Motor neuron (in vitro differentiated cells): Measurements from ENCODE around the gene DHX30. TPM values are rescaled to one million over a fixed set of nuclear protein-coding genes. Genes with fewer than 3 reads are reported as not detected.
"Not testable (repeated sequence)": the region's sequence is repeated elsewhere in the genome, so short reads cannot be mapped to it uniquely, and the experiment has no call there.

ENCODE experiments used
- ATAC-seq, 8 experiments: fragments of 200-7000 bp; cut with Tn5 transposase; replicated peaks in 6 of 8; 2 replicates each; pipeline ENCODE4 v1.8.0; 2021; ENCODE audit warnings: mild to moderate bottlenecking in 8 of 8, moderate library complexity in 8 of 8
- H3K27ac ChIP-seq, 2 donors: fragments of 250-450 bp; sonication (Bioruptor Pico); 2 replicates each; pipeline ENCODE4 v1.9.0; 2021; ENCODE audit warnings: antibody characterized with exemption in 2 of 2, mild to moderate bottlenecking in 2 of 2, moderate library complexity in 1 of 2
- H3K4me1 ChIP-seq, 2 donors: fragments of 250-450 bp; sonication (Bioruptor Pico); replicated peaks in 1 of 2; 2 replicates each; pipeline ENCODE4 v1.6.1; 2021; ENCODE audit warnings: antibody characterized with exemption in 2 of 2, mild to moderate bottlenecking in 2 of 2, moderate library complexity in 1 of 2
- H3K4me3 ChIP-seq, 5 donors: fragments of 250-450 bp; sonication (Bioruptor Pico); 2 replicates each; pipeline ENCODE4 v1.9.0; 2021; ENCODE audit warnings: antibody characterized with exemption in 5 of 5, mild to moderate bottlenecking in 5 of 5, moderate library complexity in 4 of 5
- WGBS, 10 experiments: fragments of 450-650 bp; shearing (Covaris generic); methylation state at CpG; one replicate each; pipeline ENCODE4 v1.0.0; 2022; 5-methylcytosine and 5-hydroxymethylcytosine counted together
- in situ Hi-C, 9 experiments: fragments of 400-800 bp; cut with MboI; loops; one replicate each; pipeline ENCODE4 v1.15.0; 2021; ENCODE audit warnings: low sequenced_read_pairs in 9 of 9, low pct_unique_long_range_greater_than_20kb in 2 of 9; ENCODE audit not compliant: unreplicated experiment in 9 of 9
- total RNA-seq, 8 experiments: library from RNA; unstranded; fragments of 300-600 nt; gene quantifications; 2 replicates each; pipeline versions ENCODE4 v1.2.3 to v1.2.4, GENCODE V29; 2022

DHX30 gene, protein sequence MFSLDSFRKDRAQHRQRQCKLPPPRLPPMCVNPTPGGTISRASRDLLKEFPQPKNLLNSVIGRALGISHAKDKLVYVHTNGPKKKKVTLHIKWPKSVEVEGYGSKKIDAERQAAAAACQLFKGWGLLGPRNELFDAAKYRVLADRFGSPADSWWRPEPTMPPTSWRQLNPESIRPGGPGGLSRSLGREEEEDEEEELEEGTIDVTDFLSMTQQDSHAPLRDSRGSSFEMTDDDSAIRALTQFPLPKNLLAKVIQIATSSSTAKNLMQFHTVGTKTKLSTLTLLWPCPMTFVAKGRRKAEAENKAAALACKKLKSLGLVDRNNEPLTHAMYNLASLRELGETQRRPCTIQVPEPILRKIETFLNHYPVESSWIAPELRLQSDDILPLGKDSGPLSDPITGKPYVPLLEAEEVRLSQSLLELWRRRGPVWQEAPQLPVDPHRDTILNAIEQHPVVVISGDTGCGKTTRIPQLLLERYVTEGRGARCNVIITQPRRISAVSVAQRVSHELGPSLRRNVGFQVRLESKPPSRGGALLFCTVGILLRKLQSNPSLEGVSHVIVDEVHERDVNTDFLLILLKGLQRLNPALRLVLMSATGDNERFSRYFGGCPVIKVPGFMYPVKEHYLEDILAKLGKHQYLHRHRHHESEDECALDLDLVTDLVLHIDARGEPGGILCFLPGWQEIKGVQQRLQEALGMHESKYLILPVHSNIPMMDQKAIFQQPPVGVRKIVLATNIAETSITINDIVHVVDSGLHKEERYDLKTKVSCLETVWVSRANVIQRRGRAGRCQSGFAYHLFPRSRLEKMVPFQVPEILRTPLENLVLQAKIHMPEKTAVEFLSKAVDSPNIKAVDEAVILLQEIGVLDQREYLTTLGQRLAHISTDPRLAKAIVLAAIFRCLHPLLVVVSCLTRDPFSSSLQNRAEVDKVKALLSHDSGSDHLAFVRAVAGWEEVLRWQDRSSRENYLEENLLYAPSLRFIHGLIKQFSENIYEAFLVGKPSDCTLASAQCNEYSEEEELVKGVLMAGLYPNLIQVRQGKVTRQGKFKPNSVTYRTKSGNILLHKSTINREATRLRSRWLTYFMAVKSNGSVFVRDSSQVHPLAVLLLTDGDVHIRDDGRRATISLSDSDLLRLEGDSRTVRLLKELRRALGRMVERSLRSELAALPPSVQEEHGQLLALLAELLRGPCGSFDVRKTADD
- 10 to 100 TPM; 44.7 to 98.8 (median 56.8) TPM for total RNA-seq

DNA sequence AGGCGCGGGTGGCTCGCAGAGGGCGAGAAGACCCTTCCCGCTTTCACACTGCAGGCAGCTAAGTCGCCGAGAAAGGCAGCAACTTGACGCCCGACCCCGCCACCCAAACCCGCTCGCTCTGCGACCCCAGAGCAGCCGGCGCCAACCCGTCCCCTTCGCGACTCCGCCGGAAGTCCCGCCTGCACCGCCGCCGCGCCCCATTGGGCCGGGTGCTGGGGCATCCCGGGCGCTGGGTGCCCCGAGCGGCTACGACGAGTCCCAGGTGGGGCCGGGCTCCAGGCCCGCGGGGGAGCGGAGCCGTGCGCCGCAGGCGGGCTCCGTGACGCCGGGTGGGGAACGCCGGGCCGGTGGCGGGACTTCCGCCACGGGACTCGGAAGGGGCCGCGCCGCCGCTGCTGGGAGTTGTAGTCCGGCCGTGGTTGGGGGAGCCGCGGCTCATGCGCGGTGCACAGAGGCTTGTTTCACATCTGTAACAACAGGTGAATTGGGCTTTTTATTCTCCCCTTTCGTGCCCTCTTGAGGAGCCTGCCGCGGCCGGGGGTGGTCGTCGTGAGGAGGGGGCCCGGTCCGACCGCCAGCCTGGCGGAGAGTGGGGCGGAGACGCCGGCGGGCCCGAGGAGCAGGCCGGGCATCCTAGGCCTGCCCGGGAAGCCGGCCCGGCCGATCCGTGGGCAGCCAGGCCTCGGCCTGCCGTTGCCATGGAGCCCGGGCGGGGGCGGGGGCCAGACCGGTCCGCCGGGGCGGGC lies at the start of gene DHX30:
TSS of gene DHX30 (plus strand) at position 405 of the 746 bp plus-strand sequence. CDS start 7,546 bp downstream, outside the sequence.
- WGBS, 10 experiments: 0 to 1% methylated on average over 7 to 28 of the region's 90 CpGs; no CpG with 5 or more reads in 8 of the 10 experiments
- peak within 1 kb of the TSS; percentile 96 for H3K27ac ChIP-seq
- peak within 1 kb of the TSS; percentile 60 to 99 (median 97) for H3K4me3 ChIP-seq
- peak; percentile 85 to 95 (median 93) for ATAC-seq
- in situ Hi-C loops: no loop called here
- H3K4me1 ChIP-seq: peaks cover 8 to 14% of the 10 kb centered on the region in 2 donors

DNA sequence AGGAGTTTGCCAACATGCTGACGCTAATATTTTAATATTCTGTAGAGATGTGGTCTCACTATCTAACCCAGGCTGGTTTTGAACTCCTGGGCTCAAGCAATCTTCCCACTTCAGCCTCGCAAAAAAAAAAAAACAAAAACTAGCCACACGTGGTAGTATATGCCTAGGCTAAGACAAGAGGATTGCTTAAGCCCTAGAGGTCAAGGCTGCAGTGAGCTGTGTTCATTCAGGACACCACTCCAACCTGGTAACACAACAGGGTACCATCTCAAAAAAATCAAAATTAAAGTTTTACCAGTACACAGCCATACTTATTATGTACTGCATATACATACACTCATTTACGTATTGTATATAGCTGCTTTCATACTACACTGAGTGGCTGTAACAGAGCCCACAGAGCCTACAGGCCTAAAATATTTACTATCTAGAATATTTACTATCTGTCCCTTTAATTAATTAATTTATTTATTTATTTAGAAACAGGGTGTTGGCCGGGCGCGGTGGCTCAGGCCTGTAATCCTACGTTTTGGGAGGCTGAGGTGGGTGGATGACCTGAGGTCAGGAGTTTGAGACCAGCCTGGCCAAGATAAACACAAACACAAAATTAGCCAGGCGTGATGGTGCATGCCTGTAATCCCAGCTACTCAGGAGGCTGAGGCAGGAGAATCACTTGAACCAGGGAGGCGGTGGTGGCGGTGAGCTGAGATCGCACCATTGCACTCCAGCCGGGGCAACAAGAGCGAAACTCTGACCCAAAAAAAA lies 44.5 kb upstream of the DHX30 start:
- no peak overlapping the region for H3K27ac ChIP-seq
- no peaks in the 10 kb centered on the region for H3K4me1 ChIP-seq
- WGBS, 10 experiments: 76 to 100% (median 97%) methylated on average over 2 to 9 of the region's 14 CpGs; no CpG with 5 or more reads in 1 of the 10 experiments
- no peak for ATAC-seq
- no peak overlapping the region for H3K4me3 ChIP-seq
- in situ Hi-C loops: no loop called here

- H3K4me1 ChIP-seq, ATAC-seq, H3K4me3 ChIP-seq, in situ Hi-C loops, H3K27ac ChIP-seq: not testable (repeated sequence)
- 95 to 100% (median 100%) methylated on average over 1 to 4 of the region's 4 CpGs; no CpG with 5 or more reads in 5 of the 10 experiments for WGBS, 10 experiments
These were observed 42.7 kb upstream of the DHX30 start for GRCh38 chr3:47760207-47760606.

DNA sequence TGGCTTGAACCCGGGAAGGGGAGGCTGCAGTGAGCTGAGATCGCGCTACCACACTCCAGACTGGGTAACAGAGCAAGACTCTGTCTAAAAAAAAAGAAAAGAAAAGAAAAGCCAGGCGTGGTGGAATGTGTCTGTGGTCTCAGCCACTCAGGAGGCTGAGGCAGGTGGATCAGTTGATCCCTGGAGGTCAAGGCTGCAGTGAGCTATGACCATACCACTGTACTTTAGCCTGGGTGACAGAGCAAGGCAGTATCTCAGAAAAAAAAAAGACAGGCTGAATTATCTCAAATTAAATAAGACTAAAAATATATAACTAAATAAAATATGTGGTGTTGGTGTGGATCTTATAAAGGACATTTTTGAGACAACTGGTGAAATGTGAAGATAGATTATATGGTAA lies 41.9 kb upstream of the DHX30 start:
- in situ Hi-C loops: no loop called here
- H3K27ac ChIP-seq: no peak overlapping the region

DNA sequence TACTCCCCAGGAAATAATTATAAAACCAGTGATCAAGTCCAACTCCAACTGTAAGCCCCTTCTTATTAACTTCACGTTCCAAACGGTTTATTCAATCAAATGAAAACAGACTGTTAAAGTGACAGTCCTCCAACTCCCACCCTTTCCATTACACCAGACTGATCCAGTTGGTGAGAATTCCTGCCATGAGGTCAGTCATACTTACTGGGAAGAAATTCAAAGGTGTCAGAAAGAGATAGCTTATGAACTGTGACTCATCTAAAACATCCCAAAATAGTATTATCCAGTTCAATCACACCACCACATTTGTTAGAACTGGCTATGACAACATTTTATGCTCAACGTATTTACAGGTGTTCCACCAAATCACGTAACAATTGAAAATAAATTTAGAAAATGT lies 40.7 kb upstream of the DHX30 start:
- in situ Hi-C loops: no loop called here
- peak in 5 of 8 experiments; percentile 38 to 66 (median 47) for ATAC-seq

More for the DNA sequence above, 41.9 kb upstream of the DHX30 start:
- H3K4me3 ChIP-seq: no peak overlapping the region
- 63 to 100% (median 92%) methylated on average over 1 to 4 of the region's 4 CpGs; no CpG with 5 or more reads in 2 of the 10 experiments for WGBS, 10 experiments
- no peaks in the 10 kb centered on the region for H3K4me1 ChIP-seq
- ATAC-seq: no peak

DNA sequence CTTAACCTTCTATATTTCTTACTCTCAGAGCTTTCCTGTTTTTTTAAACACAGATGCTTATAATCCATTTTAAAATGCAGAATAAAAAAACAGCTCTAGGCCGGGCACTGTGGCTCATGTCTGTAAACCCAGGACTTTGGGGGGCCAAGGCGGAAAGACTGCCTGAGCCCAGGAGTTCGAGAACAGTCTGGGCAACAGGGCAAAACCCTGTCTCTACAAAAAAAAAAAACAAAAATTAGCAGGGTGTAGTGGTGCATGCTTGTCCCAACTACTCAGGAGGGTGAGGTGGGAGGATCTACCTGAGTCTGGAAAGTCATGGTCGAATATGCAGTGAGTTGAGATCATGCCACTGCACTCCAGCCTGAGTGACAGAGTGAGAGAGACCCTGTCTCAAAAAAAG lies 36.8 kb upstream of the DHX30 start:
- in situ Hi-C loops: no loop called here
- Histone ChIP-seq H3K27ac (no peak overlapping the region), H3K4me3 (no peak overlapping the region), H3K4me1 (no peaks in the 10 kb centered on the region)
- no peak for ATAC-seq
- 80 to 100% (median 92%) methylated on average over 1 to 3 of the region's 4 CpGs; no CpG with 5 or more reads in 1 of the 10 experiments for WGBS, 10 experiments

More for the DNA sequence above, 40.7 kb upstream of the DHX30 start:
- no peaks in the 10 kb centered on the region for H3K4me1 ChIP-seq
- H3K27ac ChIP-seq: no peak overlapping the region
- H3K4me3 ChIP-seq: no peak overlapping the region
- WGBS, 10 experiments: 17 to 80% (median 58%) methylated on average over 1 to 4 of the region's 4 CpGs

GRCh38 chr3:47772047-47772446 lies 30.9 kb upstream of the DHX30 start:
- Histone ChIP-seq H3K4me3 (no peak overlapping the region), H3K4me1 (no peaks in the 10 kb centered on the region), H3K27ac (no peak overlapping the region)
- 83 to 100% (median 96%) methylated on average over 2 to 8 of the region's 8 CpGs; no CpG with 5 or more reads in 3 of the 10 experiments for WGBS, 10 experiments
- ATAC-seq: no peak
- in situ Hi-C loops: no loop called here

GRCh38 chr3:47772788-47773187 lies 30.1 kb upstream of the DHX30 start:
- Histone ChIP-seq H3K4me1 (no peaks in the 10 kb centered on the region), H3K4me3 (no peak overlapping the region), H3K27ac (no peak overlapping the region)
- ATAC-seq: no peak
- in situ Hi-C loops: no loop called here
- 50 to 100% (median 94%) methylated on average over 1 to 8 of the region's 8 CpGs; no CpG with 5 or more reads in 1 of the 10 experiments for WGBS, 10 experiments

DNA sequence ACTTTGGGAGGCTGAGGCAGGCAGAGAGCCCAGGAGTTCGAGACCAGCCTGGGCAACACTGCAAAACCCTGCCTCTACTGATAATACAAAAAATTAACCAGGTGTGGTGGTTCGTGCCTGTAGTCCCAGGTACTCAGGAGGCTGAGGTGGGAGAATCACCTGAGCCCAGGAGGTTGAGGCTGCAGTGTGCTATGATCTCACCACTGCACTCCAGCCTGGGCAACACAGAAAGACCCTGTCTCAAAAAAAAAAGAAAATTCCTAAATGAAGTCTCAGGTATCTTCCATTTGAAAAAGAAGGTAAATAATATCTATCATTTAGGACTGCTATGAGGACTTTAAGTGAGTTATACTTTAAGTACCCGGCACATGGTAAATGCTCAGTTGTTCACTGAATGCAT lies 24.2 kb upstream of the DHX30 start:
- Histone ChIP-seq H3K4me3 (peak overlapping the region in 2 of 5 donors; percentile 70 to 88), H3K4me1 (peaks cover 4 to 10% of the 10 kb centered on the region in 2 donors), H3K27ac (no peak overlapping the region)
- 80 to 100% (median 100%) methylated on average over 1 to 3 of the region's 3 CpGs; no CpG with 5 or more reads in 2 of the 10 experiments for WGBS, 10 experiments
- in situ Hi-C loops: loop anchor here in 4 of 9 experiments (25.0 kb wide), 2 partner anchors 241 to 266 kb away; partner anchors contain the start of gene ELP6 (in 3 of the 4)
- ATAC-seq: no peak

- 0 to 4% (median 1%) methylated on average over 4 to 20 of the region's 54 CpGs for WGBS, 10 experiments
- peak; percentile 47 to 69 (median 60) for ATAC-seq
- in situ Hi-C loops: loop anchor here in 6 of 9 experiments (10.0 to 25.0 kb wide), 3 partner anchors 244 to 269 kb away; partner anchors contain the start of gene ELP6 (in 3 of the 6)
- H3K27ac ChIP-seq: peak overlapping the region; percentile 98 to 99
- peaks cover 4 to 10% of the 10 kb centered on the region in 2 donors for H3K4me1 ChIP-seq
- H3K4me3 ChIP-seq: peak overlapping the region; percentile 70 to 95 (median 88)
These were observed 21.9 kb upstream of the DHX30 start for GRCh38 chr3:47780741-47781684.
